NCI-H345 treated with DMSO at 0.1 percent for 48 hours (cell line): Measurements from ENCODE around the gene SFXN3.

Experiments
- DNase-seq: peaks from one replicate; lab custom pipeline; 2025; ENCODE audit not compliant: unreplicated experiment; lab: John Stamatoyannopoulos, UW

The SFXN3 gene

DNA sequence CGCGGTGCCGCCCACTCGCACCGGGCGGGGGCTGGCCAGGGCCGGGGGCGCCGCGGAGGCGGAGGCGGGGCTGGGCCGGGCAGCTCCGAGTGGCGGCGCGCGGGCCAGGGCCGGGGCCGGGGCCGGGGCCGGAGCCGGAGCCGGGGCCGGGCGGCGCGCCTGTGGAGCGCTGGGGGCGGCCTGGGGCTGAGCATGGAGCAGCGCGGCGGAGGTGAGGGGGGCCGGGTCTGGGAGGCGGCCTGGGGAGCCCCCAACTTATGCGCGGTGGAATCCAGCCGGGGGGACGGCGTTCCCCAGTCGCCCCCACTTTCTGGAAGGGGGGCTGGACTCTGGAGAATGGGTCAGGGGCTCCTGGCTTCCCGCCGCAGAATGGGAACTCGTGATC, 31.3 kb upstream of the SFXN3 start, which contains the start of gene LZTS2:
TSS of gene LZTS2 (plus strand) at position 67 of the 385 bp plus-strand sequence. CDS start 2,731 bp downstream, outside the sequence.
- DNase-seq = no peak

DNA sequence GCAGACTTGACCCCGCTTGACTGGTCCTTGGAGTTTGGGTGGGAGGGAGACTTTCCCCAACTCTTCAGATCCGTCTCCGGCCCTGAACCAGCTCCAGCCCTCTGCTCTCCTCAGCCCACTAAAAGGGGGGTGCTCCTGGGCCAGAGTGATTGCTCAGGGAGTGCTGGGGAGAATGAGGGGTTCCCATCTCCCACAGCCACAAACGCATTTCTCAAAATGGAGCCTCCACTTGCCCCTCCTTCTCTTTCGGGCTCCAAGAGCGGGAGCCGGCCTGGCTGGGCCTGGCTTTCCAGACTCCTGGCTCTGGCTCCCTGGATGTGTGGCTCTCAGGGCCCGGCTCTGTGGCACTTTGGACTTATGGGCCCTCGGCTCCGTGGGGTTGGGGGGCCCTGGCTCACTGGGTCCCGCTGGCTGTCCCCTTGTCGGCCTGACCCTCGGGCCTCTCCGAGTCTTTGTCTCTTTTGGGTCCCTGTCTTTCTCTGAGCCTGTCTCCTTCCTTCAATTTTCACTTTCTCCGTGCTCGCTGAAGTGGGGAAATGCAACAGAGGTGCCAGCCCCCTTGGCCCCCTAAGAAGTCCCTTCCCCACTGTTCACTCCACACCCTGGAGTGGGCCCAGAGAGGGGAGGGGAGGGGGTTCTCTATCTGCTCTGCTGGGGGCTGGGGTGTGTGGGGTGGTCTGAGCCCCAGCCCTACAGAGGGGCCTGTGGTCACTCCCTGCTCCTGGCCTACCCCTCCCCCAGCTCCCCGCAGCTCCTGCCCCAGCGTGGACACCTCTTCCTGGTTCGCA, 30.7 kb upstream of the SFXN3 start:
- no peak for DNase-seq

DNA sequence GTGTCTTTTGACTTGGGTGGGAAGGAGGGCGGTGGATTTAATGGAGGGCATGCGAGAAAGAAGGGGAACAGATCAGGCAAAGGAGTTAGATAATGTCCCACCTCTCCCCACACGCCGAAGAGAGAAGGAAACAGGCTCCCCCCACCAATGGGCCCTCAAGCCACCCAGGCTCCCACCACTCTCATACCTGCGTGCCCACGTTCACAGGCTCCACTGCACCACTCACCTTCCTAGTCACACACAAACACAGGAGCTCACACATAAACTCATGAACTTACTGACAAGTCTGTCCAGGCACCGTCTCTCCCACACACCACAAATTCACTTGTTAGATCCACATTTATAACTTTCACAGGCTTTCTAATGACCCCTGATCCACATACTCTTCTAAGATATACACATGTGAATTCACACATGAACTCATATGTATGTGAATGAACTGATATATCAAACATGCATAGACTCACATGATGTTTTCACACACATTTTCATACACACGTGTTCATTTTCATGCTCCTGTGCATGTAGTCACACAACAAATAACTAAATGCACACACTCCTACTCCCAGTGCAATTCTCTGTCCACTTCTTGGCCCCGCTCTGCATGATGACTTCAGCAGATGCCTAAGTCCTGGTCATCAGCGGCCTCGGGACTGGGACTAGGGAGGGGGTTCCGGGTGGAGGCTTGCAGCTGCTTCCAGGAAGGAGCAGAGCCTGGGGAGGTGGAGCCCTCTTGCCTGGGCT, 29.9 kb upstream of the SFXN3 start:
- DNase-seq = no peak

DNA sequence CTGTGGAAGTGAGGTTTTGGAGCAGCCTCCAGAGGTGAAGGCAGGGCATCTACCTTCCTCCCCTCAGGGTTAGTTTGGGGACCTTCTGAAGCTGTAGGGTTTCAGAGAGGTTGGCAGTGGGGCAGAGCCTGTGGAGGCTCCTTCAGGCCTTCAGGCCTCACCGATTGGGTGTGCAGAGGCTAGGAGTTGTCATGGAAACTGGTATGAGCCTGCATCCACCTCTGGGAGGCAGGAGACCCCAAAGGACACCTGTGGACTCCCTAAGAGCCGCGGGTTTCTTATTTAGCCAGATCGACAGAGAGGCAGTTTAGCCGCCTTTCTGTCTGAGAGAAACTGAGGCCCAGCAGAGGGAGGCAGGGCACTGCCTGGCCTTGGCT, 29.4 kb upstream of the SFXN3 start:
- no peak for DNase-seq

DNA sequence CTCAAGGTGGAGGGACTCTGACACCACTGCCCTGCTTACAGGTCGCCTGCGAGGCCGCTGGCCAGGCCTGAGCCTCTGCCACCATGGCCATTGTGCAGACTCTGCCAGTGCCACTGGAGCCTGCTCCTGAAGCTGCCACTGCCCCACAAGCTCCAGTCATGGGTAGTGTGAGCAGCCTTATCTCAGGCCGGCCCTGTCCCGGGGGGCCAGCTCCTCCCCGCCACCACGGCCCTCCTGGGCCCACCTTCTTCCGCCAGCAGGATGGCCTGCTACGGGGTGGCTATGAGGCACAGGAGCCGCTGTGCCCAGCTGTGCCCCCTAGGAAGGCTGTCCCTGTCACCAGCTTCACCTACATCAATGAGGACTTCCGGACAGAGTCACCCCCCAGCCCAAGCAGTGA, 28.6 kb upstream of the SFXN3 start:
- no peak for DNase-seq

DNA sequence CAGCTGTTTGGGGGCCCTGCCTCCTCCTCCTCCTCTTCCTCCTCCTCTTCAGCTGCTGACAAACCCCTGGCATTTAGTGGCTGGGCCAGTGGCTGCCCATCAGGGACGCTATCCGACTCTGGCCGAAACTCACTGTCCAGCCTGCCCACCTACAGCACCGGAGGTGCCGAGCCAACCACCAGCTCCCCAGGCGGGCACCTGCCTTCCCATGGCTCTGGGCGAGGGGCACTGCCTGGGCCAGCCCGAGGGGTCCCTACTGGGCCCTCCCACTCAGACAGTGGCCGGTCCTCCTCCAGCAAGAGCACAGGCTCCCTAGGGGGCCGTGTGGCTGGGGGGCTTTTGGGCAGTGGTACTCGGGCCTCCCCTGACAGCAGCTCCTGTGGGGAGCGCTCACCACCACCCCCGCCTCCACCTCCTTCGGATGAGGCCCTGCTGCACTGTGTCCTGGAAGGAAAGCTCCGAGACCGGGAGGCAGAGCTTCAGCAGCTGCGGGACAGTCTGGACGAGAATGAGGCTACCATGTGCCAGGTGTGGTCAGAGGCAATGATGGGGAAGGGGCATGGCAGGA, 27.3 kb upstream of the SFXN3 start:
- no peak for DNase-seq

DNA sequence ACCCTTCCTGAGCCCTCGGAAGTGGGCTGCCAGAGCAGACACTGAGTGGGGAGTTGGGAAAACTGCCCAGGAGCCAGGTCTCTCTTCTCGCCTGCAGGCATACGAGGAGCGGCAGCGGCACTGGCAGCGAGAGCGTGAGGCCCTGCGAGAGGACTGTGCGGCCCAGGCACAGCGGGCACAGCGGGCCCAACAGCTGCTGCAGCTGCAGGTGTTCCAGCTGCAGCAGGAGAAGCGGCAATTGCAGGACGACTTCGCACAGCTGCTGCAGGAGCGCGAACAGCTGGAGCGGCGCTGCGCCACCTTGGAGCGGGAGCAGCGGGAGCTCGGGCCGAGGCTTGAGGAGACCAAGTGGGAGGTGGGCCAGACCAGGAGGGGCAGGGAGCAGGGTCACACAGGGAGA, 25.7 kb upstream of the SFXN3 start:
- no peak for DNase-seq

DNA sequence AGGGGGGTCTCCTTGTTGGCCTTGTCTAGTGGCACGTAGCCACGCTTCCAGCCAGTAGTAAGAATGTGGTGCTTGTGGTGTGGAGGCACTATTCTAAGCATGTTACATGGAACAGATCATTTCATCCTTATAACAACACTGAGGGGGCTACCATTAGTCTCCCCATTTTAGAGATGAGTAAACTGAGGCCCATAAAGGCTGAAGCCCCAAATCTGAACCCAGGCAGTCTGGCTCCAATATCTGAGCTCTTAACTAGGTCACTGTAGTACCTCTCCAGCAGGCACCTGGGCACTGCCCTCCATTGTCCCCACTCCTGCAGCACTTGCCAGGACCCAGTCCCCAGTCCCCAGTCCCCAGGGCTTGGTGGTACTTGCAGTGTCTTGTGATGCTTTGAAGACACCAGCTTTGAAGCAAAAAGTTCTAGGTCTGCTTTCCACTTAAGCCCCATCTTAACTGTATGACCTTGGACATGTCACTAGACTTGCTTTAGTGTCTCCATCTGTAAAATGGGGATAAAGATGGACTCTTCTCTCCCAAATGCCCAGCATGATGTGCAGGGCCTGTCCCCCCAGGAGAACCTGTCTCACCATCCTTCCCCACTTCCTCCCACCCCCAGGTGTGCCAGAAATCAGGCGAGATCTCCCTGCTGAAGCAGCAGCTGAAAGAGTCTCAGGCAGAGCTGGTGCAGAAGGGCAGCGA, 25.0 kb upstream of the SFXN3 start:
- DNase-seq = no peak

DNA sequence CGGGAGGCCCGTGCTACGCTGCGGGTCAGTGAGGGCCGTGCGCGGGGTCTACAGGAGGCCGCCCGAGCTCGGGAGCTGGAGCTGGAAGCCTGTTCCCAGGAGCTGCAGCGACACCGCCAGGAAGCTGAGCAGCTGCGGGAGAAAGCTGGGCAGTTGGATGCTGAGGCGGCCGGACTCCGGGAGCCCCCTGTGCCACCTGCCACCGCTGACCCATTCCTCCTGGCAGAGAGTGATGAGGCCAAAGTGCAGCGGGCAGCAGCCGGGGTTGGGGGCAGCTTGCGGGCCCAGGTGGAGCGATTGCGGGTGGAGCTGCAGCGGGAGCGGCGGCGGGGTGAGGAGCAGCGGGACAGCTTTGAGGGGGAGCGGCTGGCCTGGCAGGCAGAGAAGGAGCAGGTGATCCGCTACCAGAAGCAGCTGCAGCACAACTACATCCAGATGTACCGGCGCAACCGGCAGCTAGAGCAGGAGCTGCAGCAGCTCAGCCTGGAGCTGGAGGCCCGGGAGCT, 24.4 kb upstream of the SFXN3 start:
- DNase-seq = no peak

DNA sequence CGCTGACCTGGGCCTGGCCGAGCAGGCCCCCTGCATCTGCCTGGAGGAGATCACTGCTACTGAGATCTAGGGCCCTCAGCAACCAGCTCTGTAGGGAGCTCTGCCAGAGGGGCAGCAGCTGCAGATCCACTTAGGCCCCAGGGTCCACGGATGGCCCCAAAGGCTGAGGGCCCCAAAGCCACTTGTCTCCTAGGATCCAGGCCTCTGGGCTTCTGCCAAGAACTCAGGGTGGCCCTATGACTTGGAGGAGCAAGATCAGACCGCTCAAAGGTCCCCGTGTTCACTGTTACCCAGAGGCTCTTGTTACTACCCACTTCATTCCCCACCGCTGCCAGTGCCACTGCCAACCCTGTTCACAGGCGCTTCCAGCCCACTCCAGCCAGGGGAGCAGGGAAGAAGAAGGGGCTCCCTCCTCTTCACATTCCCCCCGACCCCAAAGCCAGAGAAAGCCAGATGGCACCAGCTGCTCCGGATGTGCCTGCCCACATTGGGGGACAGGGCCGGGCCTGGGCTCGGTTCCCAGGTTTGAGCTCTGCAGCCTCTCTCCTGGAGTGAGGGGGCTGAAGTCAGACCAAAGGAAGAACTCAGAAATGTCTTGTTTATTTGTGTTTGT, 23.8 kb upstream of the SFXN3 start:
- DNase-seq = no peak

DNA sequence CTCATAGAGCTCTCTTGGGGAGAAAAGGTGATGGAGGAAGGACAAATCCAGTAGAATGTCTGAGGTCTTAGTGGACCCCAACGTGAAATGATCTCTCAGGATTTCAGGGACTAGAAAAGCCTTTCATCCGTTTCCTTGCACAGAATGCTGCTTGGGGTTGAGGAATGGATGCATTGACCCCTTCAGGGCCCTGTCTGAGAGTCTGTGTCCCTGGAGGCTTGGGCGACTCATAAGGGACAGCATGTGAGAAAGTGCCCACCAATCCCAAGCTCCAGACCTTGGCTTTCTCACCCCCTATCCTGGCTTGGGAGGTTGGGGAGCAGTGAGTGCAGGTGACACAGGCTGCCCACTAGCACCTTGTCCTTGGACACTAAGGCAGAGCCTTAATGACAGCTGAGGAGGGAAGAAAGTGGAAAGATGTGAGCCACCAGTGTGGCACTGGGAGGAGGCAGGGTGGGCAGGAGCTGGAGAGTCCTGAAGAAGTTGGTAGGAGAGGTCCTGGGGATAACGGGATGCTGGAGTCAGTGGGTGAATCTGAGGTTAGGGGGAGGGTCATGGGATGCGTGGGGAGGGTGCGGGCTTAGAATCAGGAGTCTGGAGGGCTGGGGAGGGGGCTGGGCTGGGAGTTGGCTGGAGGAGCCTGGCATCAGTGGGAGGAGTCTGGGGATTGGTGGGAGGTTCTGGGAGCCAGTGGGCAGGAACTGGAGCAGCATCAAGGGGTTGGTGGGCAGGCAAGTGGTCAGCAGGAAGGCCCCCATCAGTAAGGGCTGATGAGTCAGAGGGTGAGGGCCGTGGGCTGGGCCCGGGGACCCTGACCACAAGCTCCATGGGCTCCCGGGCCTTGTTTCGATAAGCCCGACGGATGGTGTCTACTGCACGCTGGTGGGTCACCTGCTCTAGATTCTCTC, 22.9 kb upstream of the SFXN3 start:
- DNase-seq = no peak

DNA sequence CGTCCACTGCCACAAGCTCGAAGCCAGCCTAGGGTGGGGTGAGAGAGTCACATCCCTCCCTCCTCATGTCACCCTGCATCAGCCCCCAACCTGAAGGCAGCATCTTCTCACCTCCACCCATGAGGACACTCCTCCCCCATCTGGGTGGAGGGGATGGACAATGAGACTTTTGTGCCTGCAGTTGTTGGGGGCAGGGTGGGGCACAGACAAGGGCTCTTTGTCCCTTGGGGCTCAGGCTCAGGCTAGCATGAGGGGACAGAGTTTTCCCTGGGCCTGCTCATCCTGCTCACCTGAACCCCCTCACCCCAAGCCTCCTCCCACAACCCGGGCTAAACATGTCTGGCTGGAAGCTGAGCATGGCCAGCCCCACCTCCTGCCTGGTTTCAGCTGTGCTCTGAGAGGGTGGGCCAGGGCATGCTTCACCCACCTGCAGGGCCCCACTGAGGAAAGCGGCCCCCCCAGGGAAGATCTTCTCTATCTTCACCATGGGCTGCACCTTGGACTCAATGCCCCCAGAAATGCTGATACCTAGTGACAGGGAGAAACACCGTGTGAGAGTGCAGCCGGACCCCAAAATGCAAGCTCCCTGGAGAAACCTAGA, 22.1 kb upstream of the SFXN3 start:
- no peak for DNase-seq

DNA sequence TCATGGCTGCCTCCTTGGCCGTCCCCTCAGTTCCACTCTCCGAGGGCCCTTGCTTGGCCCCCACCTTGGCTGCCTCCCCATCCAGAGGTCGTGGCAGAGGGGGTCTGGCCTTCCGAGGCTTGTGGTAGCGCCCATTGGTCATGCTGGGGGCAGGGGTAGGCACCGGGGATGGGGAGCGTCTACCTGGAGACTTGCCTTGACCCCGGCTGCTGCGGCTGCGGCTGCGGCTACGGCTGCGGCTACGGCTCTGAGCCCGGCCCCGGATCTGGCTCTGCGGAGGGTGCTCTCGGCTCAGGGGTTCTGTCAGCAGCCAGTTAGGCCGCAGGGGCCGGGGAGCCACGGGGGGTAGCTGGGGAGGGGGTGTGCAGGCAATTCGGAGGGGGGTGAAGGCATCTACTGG, 20.7 kb upstream of the SFXN3 start:
- no peak for DNase-seq

DNA sequence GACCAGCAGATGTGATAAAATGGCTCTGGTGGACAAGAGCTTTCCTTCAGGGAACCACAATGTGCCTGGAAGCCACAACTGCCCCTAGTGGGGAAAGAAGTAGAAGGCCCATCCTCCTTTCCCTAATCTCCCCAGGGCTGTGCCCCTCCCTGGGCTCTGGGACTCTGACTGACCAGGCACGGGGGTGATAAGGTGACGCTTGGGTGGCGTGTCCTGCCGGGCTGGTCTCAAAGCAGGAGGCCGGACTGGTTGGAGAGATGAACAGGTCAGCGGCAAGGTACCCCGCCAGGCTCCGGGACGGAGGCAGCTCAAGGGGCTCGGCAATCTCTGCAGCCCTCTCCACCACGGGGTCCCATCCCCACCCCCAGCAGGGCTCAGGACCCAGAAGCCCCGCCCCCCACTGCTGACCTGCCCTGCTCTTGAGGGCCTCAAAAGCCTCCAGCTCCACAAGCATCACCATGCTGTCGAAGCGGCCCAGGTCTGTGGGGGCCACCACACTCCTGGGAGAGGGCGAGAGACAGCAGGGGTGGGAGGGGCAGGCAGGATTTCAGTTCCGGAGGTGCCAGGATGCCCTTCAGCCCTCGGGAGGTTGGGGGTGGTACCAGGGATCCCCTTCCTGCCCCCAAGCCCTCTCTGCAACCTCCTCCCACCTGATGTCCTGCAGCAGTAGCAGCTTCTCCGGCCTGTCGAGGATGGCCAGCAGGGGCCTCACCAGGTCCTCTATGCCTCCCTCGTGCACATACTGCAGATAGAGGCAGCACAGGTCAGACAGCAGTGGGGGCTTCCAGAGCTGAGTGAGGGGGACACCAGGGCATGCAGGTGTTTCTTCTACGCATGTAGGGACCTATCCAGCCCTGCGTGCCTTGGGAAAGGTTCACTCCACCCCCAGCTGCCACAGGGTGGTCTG, 19.3 kb upstream of the SFXN3 start:
- no peak for DNase-seq

DNA sequence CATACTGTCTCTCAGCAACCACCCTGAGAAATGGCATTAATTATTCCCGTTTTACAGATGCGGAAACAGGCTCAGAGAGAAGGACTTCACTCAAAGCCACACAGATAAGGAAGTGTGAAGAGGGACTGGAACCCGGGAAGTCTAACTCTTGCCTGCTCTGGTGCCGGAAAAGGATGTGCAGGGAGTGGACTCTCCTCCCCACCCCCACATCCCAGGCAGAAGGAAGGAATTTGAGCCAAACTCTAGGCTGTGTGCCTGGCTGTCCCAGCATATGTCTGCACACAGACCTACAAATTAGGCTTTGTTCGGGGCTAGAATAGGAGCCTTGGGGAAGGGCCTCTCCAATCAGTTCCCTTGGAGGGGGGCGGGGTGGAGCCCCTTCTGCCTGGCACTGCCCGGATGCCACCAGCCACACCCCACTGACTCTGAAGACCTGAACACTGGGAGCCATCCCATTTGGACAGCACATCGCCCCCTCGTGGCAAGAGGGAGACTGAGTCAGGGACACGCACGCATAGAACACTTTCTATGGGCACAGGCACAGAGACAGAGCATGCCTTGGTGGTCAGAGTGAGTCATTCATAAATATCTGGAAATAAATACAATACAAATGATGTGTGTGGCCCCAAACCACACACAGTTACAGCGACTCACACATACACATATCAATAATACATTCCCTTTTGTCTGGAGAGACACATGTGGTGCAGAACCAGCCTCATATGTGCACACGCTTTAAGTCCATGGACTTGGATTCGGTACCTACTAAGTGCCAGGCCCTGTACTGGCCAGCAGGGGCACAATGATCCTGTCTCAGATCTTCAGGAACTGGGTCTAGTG, 18.3 kb upstream of the SFXN3 start:
- peak; percentile 49 for DNase-seq

DNA sequence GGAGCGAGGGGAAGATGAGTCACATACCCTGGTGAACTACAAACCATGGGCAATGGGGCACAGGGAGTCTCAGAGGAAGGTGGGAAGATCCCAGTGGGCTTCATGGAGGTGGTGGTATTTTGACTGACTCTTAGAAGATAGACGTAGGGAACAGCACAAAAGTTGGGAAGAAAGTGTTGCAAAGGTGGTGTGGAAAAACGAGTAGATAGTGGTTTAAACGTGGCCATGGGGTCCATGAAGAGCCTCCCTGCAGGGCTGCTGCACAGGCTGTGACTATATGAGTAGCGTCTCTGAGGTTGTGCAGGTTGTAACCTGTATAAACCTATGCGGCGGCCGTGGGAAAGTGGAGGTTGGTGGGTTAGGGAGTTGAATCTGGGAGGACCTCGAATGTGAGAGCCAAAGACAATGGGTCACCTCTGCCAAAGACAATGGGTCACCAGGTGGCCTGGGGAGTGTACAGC, 17.6 kb upstream of the SFXN3 start:
- no peak for DNase-seq

DNA sequence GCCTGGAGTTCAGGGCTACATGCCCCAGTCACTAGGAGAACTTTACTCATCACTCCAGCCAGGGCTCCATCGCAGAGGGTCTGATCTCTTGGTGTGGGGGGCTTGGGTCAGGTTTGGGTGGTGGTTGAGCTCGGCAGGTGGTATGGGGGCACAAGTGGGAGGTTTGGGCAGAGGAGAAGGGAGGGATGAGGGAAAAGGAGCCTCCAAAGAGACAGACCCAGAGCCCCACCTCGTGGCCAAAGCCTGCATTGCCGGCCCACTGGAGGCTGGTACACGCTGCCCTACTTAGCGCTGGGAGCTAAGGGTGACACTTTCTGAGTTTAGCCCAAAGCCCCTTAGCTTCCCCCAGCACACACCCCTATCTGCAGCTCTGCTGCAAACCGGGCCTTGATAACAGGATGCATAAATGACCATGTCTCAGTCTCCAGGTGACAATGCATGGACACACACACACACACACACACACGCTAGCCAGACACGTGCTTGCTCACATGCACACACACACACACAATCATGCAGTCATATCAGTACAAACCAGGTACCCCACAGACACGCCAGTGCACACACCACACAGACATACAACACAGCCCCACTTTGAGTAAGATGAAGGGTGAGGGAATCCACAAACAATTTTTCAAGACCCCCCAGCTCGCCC, 16.7 kb upstream of the SFXN3 start:
- peak; percentile 15 for DNase-seq
